Stimulated activated CD4-positive, alpha-beta T cell treated with anti-CD3 and anti-CD28 coated beads, Interleukin-15, amount 100 ng/mL, for 24 hours (primary cell): ENCODE measurements around the gene COBL.

Source experiments
- DNase-seq: peaks from one replicate; pipeline ENCODE4 v3.0.0-alpha.2; 2020

COBL gene

GRCh38 chr7:51071427-51071826 lies 245.2 kb downstream of the COBL start:
- DNase-seq: no peak

DNA sequence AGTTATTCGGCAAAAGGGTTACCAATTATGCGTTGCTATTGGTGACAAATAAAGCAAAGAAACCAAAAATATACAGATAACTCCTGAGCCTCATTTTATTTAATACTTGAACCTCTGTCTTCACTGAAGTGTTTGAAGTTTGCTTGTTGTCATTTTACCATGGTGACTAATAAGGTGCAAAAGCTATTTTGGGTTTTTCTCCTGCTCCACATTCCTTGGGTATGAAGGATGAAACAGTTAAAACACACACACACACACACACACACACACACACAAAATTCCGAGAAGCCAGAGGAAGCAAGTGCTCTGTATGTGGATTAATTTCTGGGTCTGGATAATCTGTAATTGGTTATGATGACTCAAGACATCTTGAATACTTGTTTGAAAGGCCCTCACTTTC lies 246.5 kb downstream of the COBL start:
- no peak for DNase-seq

DNA sequence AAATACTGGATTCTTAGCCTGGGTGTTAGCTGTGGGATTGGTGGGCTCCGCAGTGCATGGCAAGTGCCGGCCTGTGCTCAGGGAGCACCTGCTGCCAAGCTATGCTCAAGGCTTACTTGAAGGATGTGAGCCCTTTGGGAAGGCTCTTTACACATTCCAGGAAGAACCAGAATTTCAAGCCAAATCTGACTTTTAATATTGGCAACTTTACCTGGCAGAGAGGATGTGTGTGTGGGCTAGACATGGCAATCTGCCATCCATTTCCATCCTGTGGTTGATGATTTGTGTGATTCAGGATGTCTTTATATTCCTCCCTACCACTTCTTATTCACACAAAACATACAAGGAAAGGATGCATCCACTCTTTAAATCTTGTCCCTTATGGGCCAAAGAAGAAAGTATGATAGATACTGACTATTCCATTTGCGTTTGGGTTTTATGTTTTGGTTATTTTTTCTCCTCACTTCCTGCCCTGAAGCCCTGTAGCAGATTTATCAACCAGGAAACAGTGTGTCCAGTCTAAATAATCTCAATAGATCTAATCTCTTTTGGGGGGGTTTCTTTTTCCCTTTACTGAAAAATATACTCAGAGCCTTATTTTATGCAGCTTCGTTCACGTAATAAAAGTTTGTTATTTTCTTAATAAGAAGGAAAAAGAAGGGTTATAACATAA lies 247.1 kb downstream of the COBL start:
- no peak for DNase-seq

- no peak for DNase-seq
Observed at GRCh38 chr7:51068401-51068800, 248.2 kb downstream of the COBL start.

DNA sequence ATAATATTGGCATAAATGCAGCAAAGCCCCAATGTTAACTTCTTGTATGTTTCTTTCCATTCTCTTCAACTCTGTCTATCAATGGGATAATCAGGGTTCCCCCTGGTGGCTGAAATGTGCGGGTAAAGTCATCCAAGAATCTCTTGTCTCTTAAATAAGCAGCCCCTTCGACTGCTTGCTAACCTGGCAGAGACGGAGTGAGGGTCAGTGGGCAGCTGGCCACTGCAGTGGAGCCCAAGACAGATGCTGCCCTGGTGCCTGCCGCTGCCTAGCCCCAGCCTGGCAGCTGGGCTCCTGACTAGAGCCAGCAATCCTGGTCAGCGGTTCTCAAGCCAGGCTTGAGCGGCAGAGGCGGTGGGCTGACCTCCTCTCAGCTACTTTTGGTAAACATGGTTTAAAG lies 248.9 kb downstream of the COBL start:
- peak; percentile 59 for DNase-seq

- no peak for DNase-seq
Observed at GRCh38 chr7:51067258-51067657, 249.4 kb downstream of the COBL start.

DNA sequence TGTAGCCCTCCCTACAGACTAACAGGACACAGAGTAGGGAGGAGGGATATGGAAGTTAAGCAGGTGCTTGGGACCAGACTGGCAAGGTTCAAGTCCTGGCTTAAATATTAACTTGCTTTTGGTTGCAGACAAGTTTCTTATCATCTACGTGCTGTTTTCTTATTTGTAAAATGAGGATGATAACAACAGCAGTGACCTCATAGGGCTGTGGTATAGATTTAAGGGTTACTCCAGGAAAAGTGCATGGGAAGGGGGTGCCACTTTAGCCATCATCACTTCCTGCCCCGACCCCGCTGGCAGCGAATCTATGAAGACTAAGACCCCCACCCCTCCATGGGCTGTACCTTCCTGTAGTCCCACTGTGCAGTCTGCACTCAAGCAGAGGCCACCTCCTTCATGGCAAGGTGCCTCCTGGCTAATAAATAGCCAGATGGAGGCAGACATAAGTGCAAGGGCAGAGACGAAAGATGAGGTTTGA lies 250.2 kb downstream of the COBL start:
- no peak for DNase-seq

DNA sequence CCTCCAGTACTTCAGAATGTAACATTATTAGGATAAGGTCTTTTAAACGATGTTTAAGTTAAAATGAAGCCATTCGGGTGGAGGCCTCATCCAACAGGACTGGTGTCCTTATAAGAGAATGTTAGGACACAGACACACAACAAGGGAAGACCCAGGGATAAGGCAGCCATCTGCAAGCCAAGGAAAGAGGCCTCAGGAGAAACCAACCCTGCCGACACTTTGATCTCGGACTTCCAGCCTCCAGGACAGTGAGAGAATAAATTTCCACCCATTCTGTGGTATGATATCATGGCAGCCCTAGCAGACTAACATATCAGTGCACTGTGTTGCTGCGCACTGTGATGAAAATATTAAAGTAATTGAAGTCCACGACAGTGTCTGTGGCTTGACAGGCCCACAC lies 250.8 kb downstream of the COBL start:
- DNase-seq: no peak

- no peak for DNase-seq
Observed at GRCh38 chr7:51064688-51065087, 251.9 kb downstream of the COBL start.

DNA sequence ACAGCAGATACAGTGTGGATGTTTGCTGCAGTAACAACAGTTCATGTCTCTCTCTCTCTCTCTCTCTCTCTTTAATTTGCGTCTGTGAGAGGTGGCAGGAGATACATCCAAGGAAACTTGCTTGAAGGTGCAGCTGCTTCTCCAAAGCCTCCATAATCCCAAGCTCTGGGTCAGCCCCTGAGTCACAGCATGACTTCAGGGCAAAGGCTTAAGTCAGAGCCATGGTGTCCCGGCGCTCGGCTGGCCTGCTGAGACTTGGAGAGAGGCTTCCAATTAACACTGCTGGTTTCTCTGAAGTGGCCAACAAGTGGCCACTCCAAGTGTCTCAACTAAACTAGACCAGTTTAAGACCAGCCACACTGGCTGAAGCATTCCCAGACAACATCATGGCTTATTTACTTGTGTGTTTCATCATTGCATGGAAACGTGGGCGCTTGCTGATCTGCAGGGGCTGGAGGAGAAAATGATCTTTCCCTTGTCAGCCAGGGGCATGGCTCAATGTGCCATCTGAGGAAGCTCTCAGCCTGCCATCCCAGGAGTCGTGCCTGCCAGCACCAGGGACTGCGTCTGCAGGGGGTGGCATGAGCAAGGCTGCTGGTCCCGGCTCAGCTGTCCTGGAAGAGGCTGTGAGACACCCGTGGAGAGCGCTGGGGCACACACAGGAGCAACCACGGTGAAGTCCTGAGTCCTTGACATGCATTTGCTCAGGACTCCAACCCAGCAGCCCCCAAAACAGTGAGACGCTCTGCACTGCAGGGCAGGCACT lies 254.2 kb downstream of the COBL start:
- no peak for DNase-seq

DNA sequence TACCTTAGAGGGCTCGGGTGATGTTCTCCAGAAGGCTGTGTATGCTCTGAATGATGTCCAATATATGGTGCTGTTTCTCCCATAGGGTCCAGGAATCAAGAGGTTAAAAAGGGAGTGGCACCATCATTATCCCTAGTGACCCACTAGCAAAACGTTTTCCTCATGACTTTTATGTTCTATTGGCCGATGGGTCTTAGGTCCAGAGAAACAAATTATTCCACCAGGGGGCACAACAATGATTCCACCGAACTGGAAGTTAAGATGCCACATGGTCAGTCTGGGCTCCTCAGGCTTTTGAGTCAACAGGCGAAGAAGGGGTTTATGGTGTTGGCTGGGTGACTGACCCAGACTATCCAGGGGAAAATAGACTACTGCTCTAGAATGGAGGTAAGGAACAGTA lies 256.1 kb downstream of the COBL start:
- no peak for DNase-seq

DNA sequence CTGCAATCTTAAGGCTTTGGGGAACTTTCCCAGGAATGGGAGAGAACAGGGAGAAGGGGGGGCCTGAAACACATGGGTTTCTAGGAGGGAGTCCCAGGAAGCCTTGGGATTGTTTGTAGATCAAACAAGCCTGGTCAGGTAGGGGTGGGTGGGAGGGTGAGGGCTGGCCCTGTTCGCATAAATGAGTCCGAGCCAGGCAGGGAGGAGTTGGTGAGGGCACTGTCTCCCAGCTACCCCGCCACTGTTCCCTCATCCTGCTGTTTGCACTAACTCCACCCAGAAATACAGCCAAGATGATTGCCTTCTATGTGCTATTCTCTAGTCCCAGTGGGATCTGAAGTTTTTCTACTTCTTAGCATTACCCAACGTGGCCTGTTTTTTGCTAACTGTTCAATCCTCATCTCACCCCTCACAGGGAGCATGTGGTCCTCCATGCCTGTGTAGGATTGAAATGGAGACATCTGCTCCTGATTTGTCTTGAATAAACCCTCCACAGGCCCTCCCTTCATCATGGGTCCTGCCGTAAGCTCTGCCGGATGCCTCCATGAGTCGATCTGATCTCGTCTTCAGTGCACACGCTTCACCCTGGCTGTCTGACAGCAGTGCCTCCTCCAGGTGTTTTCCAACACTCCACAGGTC lies 257.0 kb downstream of the COBL start:
- DNase-seq: no peak

- DNase-seq: no peak
Observed at GRCh38 chr7:51058764-51059163, 257.8 kb downstream of the COBL start.

- DNase-seq: no peak
Observed at GRCh38 chr7:51055039-51055840, 261.4 kb downstream of the COBL start.

DNA sequence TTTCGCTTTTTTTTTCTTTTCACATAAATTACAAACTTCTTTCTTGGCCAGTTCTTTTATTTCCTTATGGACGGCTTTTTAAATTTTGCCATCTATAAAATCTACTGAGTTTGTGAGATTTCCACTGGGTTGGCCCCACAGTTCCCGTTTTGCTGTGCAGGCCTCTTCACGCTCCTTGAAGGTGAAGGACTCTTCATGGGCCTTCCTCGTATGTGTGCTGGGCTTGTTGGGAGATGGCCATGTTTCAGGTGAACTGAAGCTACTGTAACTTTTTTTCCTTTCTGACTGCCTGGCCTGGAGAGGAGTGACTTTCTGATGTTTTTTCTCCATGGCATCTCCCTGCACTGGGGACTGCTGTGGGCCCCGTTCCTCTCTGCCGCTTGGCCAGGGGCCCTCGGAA lies 262.4 kb downstream of the COBL start:
- DNase-seq: no peak

DNA sequence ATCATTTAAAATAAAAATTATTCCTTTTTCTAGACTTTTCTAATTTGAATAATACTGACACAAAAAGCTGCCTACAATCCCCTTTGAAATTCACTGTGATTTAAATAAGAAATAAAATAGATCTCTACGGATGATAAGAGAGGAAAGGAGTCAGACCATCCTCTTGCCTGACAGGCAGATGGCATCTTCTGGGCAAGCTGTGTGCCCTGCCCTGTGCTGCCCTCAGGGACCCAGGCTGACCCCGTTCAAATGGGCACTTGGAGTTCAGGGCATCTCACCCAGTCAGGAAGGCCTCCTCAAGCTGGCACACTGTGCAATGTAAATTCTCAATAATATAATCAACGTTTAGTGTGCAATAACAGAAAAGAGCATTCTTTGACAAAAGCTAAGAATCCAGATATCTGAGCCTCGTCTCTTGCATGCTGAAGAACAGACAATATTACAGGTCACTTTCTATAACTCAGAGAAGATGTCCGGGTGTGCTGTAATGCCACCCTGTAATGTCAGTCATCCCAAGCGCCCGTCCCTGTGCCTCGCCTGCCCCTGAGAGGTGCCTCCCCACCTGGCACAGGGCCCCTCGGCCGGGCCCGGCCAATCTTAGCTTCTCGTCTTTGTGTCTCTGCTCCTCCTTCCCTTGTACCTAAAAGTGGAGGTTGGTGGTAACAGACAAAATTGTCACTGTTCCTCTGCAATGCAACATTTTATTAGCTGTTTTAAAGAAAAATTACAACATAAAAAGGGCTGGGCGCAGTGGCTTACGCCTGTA lies 263.3 kb downstream of the COBL start:
- DNase-seq: no peak

DNA sequence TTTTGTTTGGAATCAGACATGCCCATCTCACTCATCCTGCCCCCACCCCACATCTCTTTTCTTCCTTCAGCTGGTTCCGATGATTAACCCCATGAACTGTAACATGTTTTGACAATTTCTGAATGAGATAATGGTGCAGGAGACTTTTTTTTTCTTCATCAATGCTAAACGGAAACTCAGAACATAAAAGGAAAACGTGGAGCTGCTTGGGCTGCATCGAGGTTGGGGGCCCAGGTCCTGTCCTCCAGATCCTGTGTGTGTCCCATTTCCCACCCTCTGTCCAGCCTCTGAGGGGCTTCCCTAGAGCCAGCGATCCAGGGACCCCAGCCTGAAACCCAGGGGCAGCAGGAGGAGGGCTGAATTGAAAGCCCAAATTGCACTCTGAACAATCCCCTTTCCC lies 270.1 kb downstream of the COBL start:
- no peak for DNase-seq

DNA sequence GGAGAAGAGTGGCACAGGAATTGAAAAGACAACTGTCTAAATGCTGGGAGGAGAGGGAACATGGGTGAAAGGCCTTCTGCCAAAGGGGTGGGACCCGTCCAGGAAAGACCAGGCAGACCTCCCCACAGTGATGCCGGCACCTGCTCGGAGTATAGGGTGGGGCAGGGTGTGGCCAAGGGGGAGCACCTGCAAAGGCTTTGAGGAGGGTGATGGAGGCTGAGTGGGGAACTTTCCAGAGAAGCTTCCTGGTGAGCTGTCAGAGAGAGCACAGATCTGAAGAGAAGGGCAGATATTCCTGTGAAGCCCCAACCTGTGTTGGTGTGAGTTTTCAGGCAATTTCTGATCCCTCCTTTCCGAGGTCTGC lies 270.5 kb downstream of the COBL start:
- DNase-seq: no peak

GRCh38 chr7:51045319-51046102 lies 271.1 kb downstream of the COBL start:
- DNase-seq: no peak

DNA sequence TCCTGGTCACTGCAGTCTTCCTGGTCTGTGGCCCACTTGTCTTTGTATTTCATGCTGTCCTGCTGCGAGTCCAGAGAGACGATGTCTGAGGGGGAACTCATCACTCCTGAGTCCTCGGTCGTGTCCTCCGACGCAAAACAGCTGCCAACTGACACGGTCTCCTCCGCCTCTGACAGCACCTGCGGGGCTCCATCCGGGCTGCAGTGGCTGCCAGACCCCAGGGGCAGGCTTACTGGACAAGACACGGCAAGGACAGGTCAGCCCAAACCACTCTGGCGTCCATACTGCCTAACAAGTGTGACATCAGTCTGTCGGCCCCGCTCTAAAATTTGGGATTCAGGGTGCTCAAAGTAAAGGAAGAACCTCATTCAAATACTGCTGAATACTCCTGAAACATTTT lies 273.1 kb downstream of the COBL start:
- DNase-seq: no peak

DNA sequence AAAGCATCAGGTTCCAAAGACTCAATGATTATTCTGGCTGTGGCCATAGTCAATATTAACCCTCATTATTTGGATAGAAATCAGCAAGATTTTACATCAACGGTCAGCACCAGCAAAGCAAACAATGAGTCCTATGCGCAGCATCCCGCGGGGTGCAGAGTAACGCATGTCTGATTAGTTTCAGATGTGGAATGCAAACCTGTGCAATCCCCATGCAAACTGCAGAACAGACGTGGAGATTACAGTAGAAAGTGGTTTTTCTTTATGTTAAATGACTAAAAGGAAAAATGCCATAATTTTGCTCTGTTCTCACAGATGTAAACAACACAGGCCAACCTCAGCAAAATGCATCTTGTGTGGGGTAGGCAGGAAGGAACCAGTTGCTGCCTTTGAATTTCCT lies 275.8 kb downstream of the COBL start:
- DNase-seq: no peak

GRCh38 chr7:51038573-51038972 lies 278.0 kb downstream of the COBL start:
- DNase-seq: no peak
